ENCODE data around the gene NUDT16L1. TPM values are rescaled to one million over a fixed set of nuclear protein-coding genes. Genes with fewer than 3 reads are reported as not detected.

Gene NUDT16L1
- total RNA-seq, 1 donor from 2014 or later, result 36.1 TPM

- peak overlapping the region; percentile 55 for H3K4me3 Mint-ChIP-seq
- H3K27ac Mint-ChIP-seq, result no peak overlapping the region
- H3K27me3 Mint-ChIP-seq, result no peaks in the 10 kb centered on the region
- peaks cover 11% of the 10 kb centered on the region for H3K4me1 Mint-ChIP-seq
- DNase-seq, result no peak
- intact Hi-C loops (cut with micrococcal nuclease), result no loop called here
- H3K36me3 Mint-ChIP-seq (ENCODE audit: low read depth), result peaks cover 8% of the 10 kb centered on the region
- H3K9me3 Mint-ChIP-seq, result no peaks in the 10 kb centered on the region
Observed at GRCh38 chr16:4690946-4691665, 2.3 kb upstream of the NUDT16L1 start.

- Mint-ChIP-seq H3K4me3 (peak overlapping the region; percentile 55), H3K27me3 (no peaks in the 10 kb centered on the region), H3K4me1 (peaks cover 11% of the 10 kb centered on the region), H3K9me3 (no peaks in the 10 kb centered on the region), H3K36me3 (ENCODE audit: low read depth) (peaks cover 9% of the 10 kb centered on the region), H3K27ac (peak overlapping the region; percentile 15)
- no peak for DNase-seq
- intact Hi-C loops (cut with micrococcal nuclease), result no loop called here
Observed at GRCh38 chr16:4691666-4692412, 1.5 kb upstream of the NUDT16L1 start.

- H3K27me3 Mint-ChIP-seq, result no peaks in the 10 kb centered on the region
- peaks cover 11% of the 10 kb centered on the region for H3K4me1 Mint-ChIP-seq
- intact Hi-C loops (cut with micrococcal nuclease), result loop anchor here (1.0 kb wide), 3 partner anchors 16 to 76 kb away; partner anchors contain the start of genes ANKS3 and DNAAF8
- H3K36me3 Mint-ChIP-seq (ENCODE audit: low read depth), result peaks cover 8% of the 10 kb centered on the region
- no peak for DNase-seq
- peak overlapping the region; percentile 84 for H3K4me3 Mint-ChIP-seq
- peak overlapping the region; percentile 78 for H3K27ac Mint-ChIP-seq
- no peaks in the 10 kb centered on the region for H3K9me3 Mint-ChIP-seq
Observed at GRCh38 chr16:4692460-4693295, 684 bp upstream of the NUDT16L1 start.

- no peaks in the 10 kb centered on the region for H3K27me3 Mint-ChIP-seq
- no peaks in the 10 kb centered on the region for H3K9me3 Mint-ChIP-seq
- peak; percentile 85 for DNase-seq
- H3K36me3 Mint-ChIP-seq (ENCODE audit: low read depth), result peaks cover 13% of the 10 kb centered on the region
- peaks cover 11% of the 10 kb centered on the region for H3K4me1 Mint-ChIP-seq
- H3K4me3 Mint-ChIP-seq, result peak overlapping the region; percentile 84
- H3K27ac Mint-ChIP-seq, result peak overlapping the region; percentile 75
- intact Hi-C loops (cut with micrococcal nuclease), result loop anchor here (1.0 kb wide), 3 partner anchors 18 to 78 kb away; partner anchors contain the start of genes ANKS3 and DNAAF8
Observed at GRCh38 chr16:4693956-4694641, 737 bp downstream of the NUDT16L1 start.

GRCh38 chr16:4694642-4695451, 1.5 kb downstream of the NUDT16L1 start:
- no peak for DNase-seq
- H3K4me3 Mint-ChIP-seq, result peak overlapping the region; percentile 84
- H3K36me3 Mint-ChIP-seq (ENCODE audit: low read depth), result peaks cover 20% of the 10 kb centered on the region
- no peaks in the 10 kb centered on the region for H3K9me3 Mint-ChIP-seq
- H3K4me1 Mint-ChIP-seq, result peaks cover 13% of the 10 kb centered on the region
- H3K27ac Mint-ChIP-seq, result peak overlapping the region; percentile 75
- H3K27me3 Mint-ChIP-seq, result no peaks in the 10 kb centered on the region
- intact Hi-C loops (cut with micrococcal nuclease), result no loop called here

GRCh38 chr16:4695473-4696171, 2.3 kb downstream of the NUDT16L1 start:
- H3K4me3 Mint-ChIP-seq, result peak overlapping the region; percentile 84

GRCh38 chr16:4696172-4696904, 3.0 kb downstream of the NUDT16L1 start:
- no peak overlapping the region for H3K4me3 Mint-ChIP-seq
- H3K27me3 Mint-ChIP-seq, result no peaks in the 10 kb centered on the region
- peaks cover 16% of the 10 kb centered on the region for H3K4me1 Mint-ChIP-seq
- peaks cover 18% of the 10 kb centered on the region for H3K36me3 Mint-ChIP-seq (ENCODE audit: low read depth)
- H3K9me3 Mint-ChIP-seq, result no peaks in the 10 kb centered on the region
- no peak for DNase-seq
- H3K27ac Mint-ChIP-seq, result no peak overlapping the region
- intact Hi-C loops (cut with micrococcal nuclease), result no loop called here

More at GRCh38 chr16:4695473-4696171, 2.3 kb downstream of the NUDT16L1 start:
- H3K27ac Mint-ChIP-seq, result no peak overlapping the region
- H3K4me1 Mint-ChIP-seq, result peaks cover 17% of the 10 kb centered on the region
- intact Hi-C loops (cut with micrococcal nuclease), result no loop called here
- H3K27me3 Mint-ChIP-seq, result no peaks in the 10 kb centered on the region
- H3K36me3 Mint-ChIP-seq (ENCODE audit: low read depth), result peaks cover 18% of the 10 kb centered on the region
- no peak for DNase-seq
- no peaks in the 10 kb centered on the region for H3K9me3 Mint-ChIP-seq

- Mint-ChIP-seq H3K27me3 (no peaks in the 10 kb centered on the region), H3K4me3 (no peak overlapping the region), H3K4me1 (peaks cover 15% of the 10 kb centered on the region), H3K36me3 (ENCODE audit: low read depth) (peaks cover 20% of the 10 kb centered on the region), H3K9me3 (no peaks in the 10 kb centered on the region), H3K27ac (no peak overlapping the region)
- no peak for DNase-seq
- intact Hi-C loops (cut with micrococcal nuclease), result no loop called here
Observed at GRCh38 chr16:4696905-4697847, 3.8 kb downstream of the NUDT16L1 start.

- intact Hi-C loops (cut with micrococcal nuclease), result no loop called here
- H3K9me3 Mint-ChIP-seq, result no peaks in the 10 kb centered on the region
- DNase-seq, result no peak
- H3K4me3 Mint-ChIP-seq, result no peak overlapping the region
- H3K27ac Mint-ChIP-seq, result no peak overlapping the region
- H3K27me3 Mint-ChIP-seq, result no peaks in the 10 kb centered on the region
- H3K4me1 Mint-ChIP-seq, result peaks cover 12% of the 10 kb centered on the region
- H3K36me3 Mint-ChIP-seq (ENCODE audit: low read depth), result peaks cover 22% of the 10 kb centered on the region
Observed at GRCh38 chr16:4697848-4698291, 4.5 kb downstream of the NUDT16L1 start.

GRCh38 chr16:4698321-4699045, 5.1 kb downstream of the NUDT16L1 start:
- H3K4me3 Mint-ChIP-seq, result no peak overlapping the region
- H3K27ac Mint-ChIP-seq, result no peak overlapping the region
- DNase-seq, result no peak
- no peaks in the 10 kb centered on the region for H3K9me3 Mint-ChIP-seq
- no peaks in the 10 kb centered on the region for H3K27me3 Mint-ChIP-seq
- peaks cover 12% of the 10 kb centered on the region for H3K4me1 Mint-ChIP-seq
- intact Hi-C loops (cut with micrococcal nuclease), result no loop called here
- peaks cover 22% of the 10 kb centered on the region for H3K36me3 Mint-ChIP-seq (ENCODE audit: low read depth)
